ENCODE measurements around the gene TOX2.

DNA sequence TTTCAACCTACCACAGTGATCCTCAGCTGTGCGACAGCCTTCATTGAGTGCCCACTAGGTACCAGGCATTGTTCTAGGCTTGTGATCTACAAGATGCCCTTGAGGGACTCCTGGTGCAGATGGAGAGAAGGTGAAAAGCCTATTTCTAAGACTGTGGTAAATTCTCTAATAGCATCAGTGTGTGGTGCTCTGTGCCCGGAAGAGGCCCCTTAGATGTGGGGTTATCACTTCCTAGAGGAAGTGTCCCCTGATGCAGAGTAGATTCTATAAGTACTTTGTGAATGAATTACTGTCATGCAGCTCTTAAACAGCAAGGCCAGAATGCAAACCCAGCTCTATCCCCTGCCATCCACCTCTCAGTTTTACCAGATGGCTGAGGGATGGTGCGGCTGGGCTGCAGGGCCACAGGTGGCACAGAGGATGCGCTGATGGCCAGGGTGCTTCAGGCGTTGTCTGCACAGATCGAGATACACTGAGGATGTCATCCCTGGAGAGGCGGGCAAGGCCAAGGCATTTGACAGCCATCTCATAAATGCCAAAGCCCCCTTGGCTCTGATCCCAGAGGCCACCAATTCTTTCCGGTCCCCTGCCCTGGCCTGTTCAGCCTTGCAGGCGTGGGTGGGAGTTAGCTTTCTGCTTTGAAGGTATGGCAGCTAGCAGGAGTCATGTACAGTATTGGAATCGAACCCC, 96.7 kb downstream of the TOX2 start:
- TF ChIP-seq CTCF (IDR thresholded peaks at IDR 0.05 in 4 of 5, conservative IDR thresholded peaks at IDR 0.05 in 1 of 5) (no peak), POLR2A (IDR thresholded peaks at IDR 0.05) (no peak)

Data from gastrocnemius medialis (tissue), 4 donors.